Nephron (organoid): ENCODE data around the gene SPATS2L.

Experiments
- H3K27ac Mint-ChIP-seq, 3 experiments: 2 replicates each; pipeline ENCODE4 v1.8.0; 2020; ENCODE audit warnings: mixed read lengths in 3 of 3, mild to moderate bottlenecking in 2 of 3, moderate library complexity in 1 of 3
- H3K27me3 Mint-ChIP-seq: 2 replicates; pipeline ENCODE4 v1.8.0; 2021; ENCODE audit warnings: low read depth, mild to moderate bottlenecking, moderate library complexity, mixed read lengths
- H3K36me3 Mint-ChIP-seq: 2 replicates; pipeline ENCODE4 v1.8.0; 2020; ENCODE audit warnings: low read depth, mixed read lengths
- H3K4me1 Mint-ChIP-seq: 2 replicates; pipeline ENCODE4 v1.8.0; 2020; ENCODE audit warnings: mixed read lengths
- H3K4me3 Mint-ChIP-seq, 3 experiments: 2 replicates each; pipeline ENCODE4 v1.8.0; 2020; ENCODE audit warnings: mild to moderate bottlenecking in 3 of 3, mixed read lengths in 3 of 3, moderate library complexity in 2 of 3
- H3K9me3 Mint-ChIP-seq: 2 replicates; pipeline ENCODE4 v1.8.0; 2020; ENCODE audit warnings: mixed read lengths
- TF ChIP-seq, protein P1 (sequence below), 3 experiments: fragments of 200-600 bp; sonication (generic); IDR thresholded peaks; one replicate each; pipeline ENCODE4 v1.5.0; 2021; ENCODE audit warnings: antibody characterized with exemption in 3 of 3; ENCODE audit not compliant: unreplicated experiment in 3 of 3

SPATS2L gene

GRCh38 chr2:200405599-200406298 lies 99.3 kb downstream of the SPATS2L start:
- Mint-ChIP-seq H3K27ac (peak overlapping the region; percentile 67 to 85 (median 82)), H3K4me3 (no peak overlapping the region), H3K27me3 (no peaks in the 10 kb centered on the region), H3K4me1 (peaks cover 53% of the 10 kb centered on the region), H3K36me3 (peaks cover 18% of the 10 kb centered on the region), H3K9me3 (no peaks in the 10 kb centered on the region)
- TF ChIP-seq, protein P1, sequence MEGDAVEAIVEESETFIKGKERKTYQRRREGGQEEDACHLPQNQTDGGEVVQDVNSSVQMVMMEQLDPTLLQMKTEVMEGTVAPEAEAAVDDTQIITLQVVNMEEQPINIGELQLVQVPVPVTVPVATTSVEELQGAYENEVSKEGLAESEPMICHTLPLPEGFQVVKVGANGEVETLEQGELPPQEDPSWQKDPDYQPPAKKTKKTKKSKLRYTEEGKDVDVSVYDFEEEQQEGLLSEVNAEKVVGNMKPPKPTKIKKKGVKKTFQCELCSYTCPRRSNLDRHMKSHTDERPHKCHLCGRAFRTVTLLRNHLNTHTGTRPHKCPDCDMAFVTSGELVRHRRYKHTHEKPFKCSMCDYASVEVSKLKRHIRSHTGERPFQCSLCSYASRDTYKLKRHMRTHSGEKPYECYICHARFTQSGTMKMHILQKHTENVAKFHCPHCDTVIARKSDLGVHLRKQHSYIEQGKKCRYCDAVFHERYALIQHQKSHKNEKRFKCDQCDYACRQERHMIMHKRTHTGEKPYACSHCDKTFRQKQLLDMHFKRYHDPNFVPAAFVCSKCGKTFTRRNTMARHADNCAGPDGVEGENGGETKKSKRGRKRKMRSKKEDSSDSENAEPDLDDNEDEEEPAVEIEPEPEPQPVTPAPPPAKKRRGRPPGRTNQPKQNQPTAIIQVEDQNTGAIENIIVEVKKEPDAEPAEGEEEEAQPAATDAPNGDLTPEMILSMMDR (IDR thresholded peaks at IDR 0.05; ENCODE audit: unreplicated experiment in 3 of 3) = no peak

GRCh38 chr2:200406379-200406778 lies 99.9 kb downstream of the SPATS2L start:
- peak overlapping the region; percentile 67 to 85 (median 82) for H3K27ac Mint-ChIP-seq
- H3K27me3 Mint-ChIP-seq = no peaks in the 10 kb centered on the region
- no peaks in the 10 kb centered on the region for H3K9me3 Mint-ChIP-seq
- TF ChIP-seq, protein P1 (IDR thresholded peaks at IDR 0.05; ENCODE audit: unreplicated experiment in 3 of 3) = no peak
- peaks cover 57% of the 10 kb centered on the region for H3K4me1 Mint-ChIP-seq
- peak overlapping the region in 1 of 3 experiments; percentile 4 for H3K4me3 Mint-ChIP-seq
- peaks cover 18% of the 10 kb centered on the region for H3K36me3 Mint-ChIP-seq

DNA sequence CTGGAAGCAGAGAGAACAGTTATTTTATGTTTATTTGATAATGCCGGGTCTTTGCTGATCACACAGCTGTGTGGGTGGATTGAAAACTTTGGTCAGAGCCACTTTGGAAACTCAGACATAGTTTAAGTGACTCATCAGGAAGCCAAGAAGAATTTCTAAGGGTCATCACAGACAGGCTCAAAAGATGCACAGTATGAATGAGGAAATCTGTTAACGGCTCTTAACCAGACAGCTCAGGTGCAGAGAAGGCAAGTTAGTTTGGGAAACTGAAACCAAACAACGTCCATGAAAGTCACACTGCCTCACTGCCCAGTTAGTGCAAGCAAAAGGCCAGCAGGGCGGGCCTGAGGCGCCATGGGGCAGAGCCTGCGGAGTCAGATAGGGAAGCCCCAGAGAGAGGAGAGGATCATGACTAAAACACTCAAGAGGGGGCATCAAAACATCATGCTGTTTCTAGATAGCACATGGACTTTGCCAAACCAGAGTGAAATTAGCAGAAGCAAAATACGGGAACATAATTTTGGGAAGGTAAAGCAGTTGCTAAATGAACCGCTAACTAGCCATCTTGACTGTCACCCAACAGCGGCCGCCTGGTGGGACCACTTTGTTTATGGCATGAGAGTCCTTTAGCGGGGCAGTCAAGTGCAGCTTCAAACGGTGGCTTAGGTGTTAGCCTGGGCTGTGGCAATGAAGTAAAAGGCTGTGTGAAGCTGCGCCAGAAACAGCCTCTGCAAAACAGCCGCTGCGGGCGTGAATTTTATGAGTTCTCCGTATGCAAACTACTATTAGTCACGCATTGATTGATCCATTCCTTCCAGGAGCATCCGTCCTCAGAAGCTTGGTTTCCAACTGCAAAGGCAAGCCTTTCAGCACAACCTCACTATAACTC lies 102.2 kb downstream of the SPATS2L start:
- H3K9me3 Mint-ChIP-seq = no peaks in the 10 kb centered on the region
- TF ChIP-seq, protein P1 (IDR thresholded peaks at IDR 0.05; ENCODE audit: unreplicated experiment in 3 of 3) = no peak

DNA sequence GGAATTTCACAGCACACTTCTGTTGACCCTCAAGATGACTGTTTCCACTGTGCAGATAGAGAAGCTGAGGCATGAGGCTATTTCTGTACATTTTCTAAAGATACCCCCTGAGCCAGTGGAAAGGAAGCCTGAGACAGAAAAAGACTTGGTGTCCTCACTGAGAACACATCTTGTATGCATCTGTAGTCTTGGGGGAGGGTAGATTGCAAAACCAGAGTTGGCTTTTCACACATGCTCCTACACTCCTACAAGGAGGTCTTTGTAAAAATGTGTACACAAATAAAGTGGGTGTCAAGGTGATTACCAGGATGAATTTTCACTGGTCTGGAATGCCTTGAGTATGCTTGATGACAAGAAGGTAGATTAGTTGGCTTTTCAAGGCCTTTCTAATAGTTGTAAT lies 105.3 kb downstream of the SPATS2L start:
- TF ChIP-seq, protein P1 (IDR thresholded peaks at IDR 0.05; ENCODE audit: unreplicated experiment in 3 of 3) = no peak
- peaks cover 40% of the 10 kb centered on the region for H3K4me1 Mint-ChIP-seq
- H3K27ac Mint-ChIP-seq = peak overlapping the region in 2 of 3 experiments; percentile 7 to 26
- no peaks in the 10 kb centered on the region for H3K9me3 Mint-ChIP-seq
- H3K27me3 Mint-ChIP-seq = no peaks in the 10 kb centered on the region
- H3K36me3 Mint-ChIP-seq = peaks cover 11% of the 10 kb centered on the region
- H3K4me3 Mint-ChIP-seq = no peak overlapping the region

More for the DNA sequence above, 102.2 kb downstream of the SPATS2L start:
- Mint-ChIP-seq H3K27ac (peak overlapping the region; percentile 33 to 62 (median 40)), H3K36me3 (peaks cover 12% of the 10 kb centered on the region), H3K27me3 (no peaks in the 10 kb centered on the region), H3K4me1 (peaks cover 60% of the 10 kb centered on the region), H3K4me3 (no peak overlapping the region)

DNA sequence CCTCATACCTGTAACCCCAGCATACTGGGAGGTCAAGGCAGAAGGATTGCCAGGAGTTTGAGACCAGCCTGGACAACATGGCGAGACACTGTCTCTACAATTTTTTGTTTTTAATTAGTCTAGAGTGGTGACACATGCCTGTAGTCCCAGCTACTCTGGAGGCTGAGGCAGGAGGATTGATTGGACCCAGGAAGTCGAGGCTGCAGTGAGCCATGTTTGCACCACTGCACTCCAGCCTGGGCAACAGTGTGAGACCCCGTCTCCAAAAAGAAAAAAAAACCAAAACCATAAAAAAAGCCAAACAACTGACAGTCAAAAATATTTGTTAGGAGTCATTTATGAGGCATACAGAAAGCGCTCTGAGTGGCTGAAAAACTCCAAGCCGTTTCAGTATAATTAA lies 107.9 kb downstream of the SPATS2L start:
- TF ChIP-seq, protein P1 (IDR thresholded peaks at IDR 0.05; ENCODE audit: unreplicated experiment in 3 of 3) = no peak
- Mint-ChIP-seq H3K27me3 (no peaks in the 10 kb centered on the region), H3K27ac (no peak overlapping the region), H3K9me3 (no peaks in the 10 kb centered on the region), H3K4me1 (peaks cover 37% of the 10 kb centered on the region), H3K36me3 (peaks cover 29% of the 10 kb centered on the region), H3K4me3 (no peak overlapping the region)
